SK-N-SH (cell line): ENCODE data around the gene VPS18. TPM values are rescaled to one million over a fixed set of nuclear protein-coding genes. Genes with fewer than 3 reads are reported as not detected.

ENCODE experiments used
- CTCF ChIA-PET: fragments of 300-600, 350-600 bp; formaldehyde crosslinking; extraction: SDS; loops from one replicate; lab custom pipeline; 2021; lab: Yijun Ruan, JAX
- POLR2A ChIA-PET: fragments of 350-600 bp; sonication (Branson Sonifier 250); formaldehyde crosslinking; extraction: SDS; loops from one replicate; lab custom pipeline; 2020; ENCODE audit warnings: antibody characterized with exemption, inconsistent platforms; lab: Yijun Ruan, JAX
- DNase-seq: peaks from one replicate; pipeline ENCODE4 v3.0.0; 2012
- H2AFZ ChIP-seq: fragments of 200-600 bp; sonication (generic); 2 replicates; pipeline ENCODE4 v1.8.1; 2016; ENCODE audit warnings: antibody characterized with exemption, mild to moderate bottlenecking, low read depth
- H3F3A ChIP-seq: fragments of 200-600 bp; sonication (generic); replicated peaks from 2 replicates; pipeline ENCODE3; 2016; ENCODE audit warnings: antibody characterized with exemption, mild to moderate bottlenecking; ENCODE audit not compliant: insufficient read depth
- H3K27ac ChIP-seq, 2 experiments: fragments of 200-500 bp in 1 of 2; fragments of 200-600 bp in 1 of 2; sonication (Bioruptor generic) in 1 of 2; sonication (generic), shearing (Covaris generic) in 1 of 2; 2 replicates each; pipeline versions ENCODE4 v1.5.1 to v1.6.1; 2014 to 2016; ENCODE audit warnings: low read depth in 2 of 2, inconsistent platforms in 1 of 2, low read length in 1 of 2, mild to moderate bottlenecking in 1 of 2, mixed read lengths in 1 of 2
- H3K27me3 ChIP-seq: fragments of 200-600 bp; sonication (generic), shearing (Covaris generic); 2 replicates; pipeline ENCODE4 v1.6.1; 2016; ENCODE audit warnings: mixed run types; ENCODE audit not compliant: insufficient read depth
- H3K36me3 ChIP-seq, 2 experiments: fragments of 200-500 bp in 1 of 2; fragments of 200-600 bp in 1 of 2; sonication (Bioruptor generic) in 1 of 2; sonication (generic) in 1 of 2; replicated peaks in 1 of 2; 2 replicates each; pipeline versions ENCODE3 to v1.5.1; 2014 to 2016; ENCODE audit warnings: low read length in 1 of 2, mild to moderate bottlenecking in 1 of 2; ENCODE audit not compliant: insufficient read depth in 2 of 2, control insufficient read depth in 1 of 2
- H3K4me1 ChIP-seq, 2 experiments: fragments of 200-500 bp in 1 of 2; fragments of 200-600 bp in 1 of 2; sonication (Bioruptor generic) in 1 of 2; sonication (generic), shearing (Covaris generic) in 1 of 2; 2 replicates each; pipeline versions ENCODE4 v1.5.1 to v1.6.1; 2014 to 2016; ENCODE audit warnings: low read depth in 1 of 2, low read length in 1 of 2, mixed run types in 1 of 2; ENCODE audit not compliant: insufficient read depth in 2 of 2, control insufficient read depth in 1 of 2
- H3K4me2 ChIP-seq: fragments of 200-600 bp; sonication (generic), shearing (Covaris generic); 2 replicates; pipeline ENCODE4 v1.6.1; 2017; ENCODE audit warnings: mixed run types
- H3K4me3 ChIP-seq, 2 experiments: fragments of 200-500 bp in 1 of 2; fragments of 200-600 bp in 1 of 2; sonication (Bioruptor generic) in 1 of 2; sonication (generic), shearing (Covaris generic) in 1 of 2; 2 replicates each; pipeline versions ENCODE4 v1.5.1 to v1.8.1; 2014 to 2016; ENCODE audit warnings: low read depth in 2 of 2, inconsistent platforms in 1 of 2, low read length in 1 of 2, mild to moderate bottlenecking in 1 of 2, mixed read lengths in 1 of 2, moderate library complexity in 1 of 2
- H3K79me2 ChIP-seq: fragments of 200-600 bp; sonication (generic); 2 replicates; pipeline ENCODE4 v1.8.1; 2017; ENCODE audit warnings: mild to moderate bottlenecking; ENCODE audit not compliant: insufficient read depth
- H3K9ac ChIP-seq: fragments of 200-600 bp; sonication (generic); 2 replicates; pipeline ENCODE4 v1.6.1; 2017; ENCODE audit warnings: mixed run types
- H3K9me2 ChIP-seq: fragments of 200-600 bp; sonication (generic); 2 replicates; pipeline ENCODE4 v1.6.1; 2017; ENCODE audit warnings: mixed run types
- H3K9me3 ChIP-seq: fragments of 200-600 bp; sonication (generic); 2 replicates; pipeline ENCODE4 v1.6.1; 2017; ENCODE audit warnings: mixed run types, mild to moderate bottlenecking, moderate library complexity
- H4K20me1 ChIP-seq: fragments of 200-600 bp; sonication (generic); 2 replicates; pipeline ENCODE4 v1.6.1; 2017; ENCODE audit warnings: mild to moderate bottlenecking, mixed run types; ENCODE audit not compliant: insufficient read depth
- FOSL2 ChIP-seq: IDR thresholded peaks from 2 replicates; pipeline ENCODE4 v1.4.0; 2012; ENCODE audit warnings: low read depth, mild to moderate bottlenecking, moderate library complexity, borderline replicate concordance
- FOXJ3 ChIP-seq: sonication (generic); formaldehyde crosslinking; IDR thresholded peaks from 2 replicates; pipeline ENCODE4 v1.5.1; 2020; ENCODE audit warnings: mild to moderate bottlenecking, missing genetic modification reagents
- JUND ChIP-seq: IDR thresholded peaks from 2 replicates; pipeline ENCODE4 v1.4.0; 2012
- MXI1 ChIP-seq: IDR thresholded peaks from 2 replicates; pipeline ENCODE4 v1.6.1; 2012; ENCODE audit warnings: mild to moderate bottlenecking, low read depth, low read length, improper control_type of control experiment
- NFIC ChIP-seq: IDR thresholded peaks from 2 replicates; pipeline ENCODE4 v1.4.0; 2012; ENCODE audit warnings: borderline replicate concordance
- POLR2AphosphoS5 ChIP-seq: IDR thresholded peaks from 2 replicates; pipeline ENCODE4 v1.6.1; 2012; ENCODE audit warnings: low read depth, low read length
- RAD21 ChIP-seq: IDR thresholded peaks from 2 replicates; pipeline ENCODE4 v1.6.1; 2012; ENCODE audit warnings: mild to moderate bottlenecking, low read length
- RXRA ChIP-seq: IDR thresholded peaks from 2 replicates; pipeline ENCODE4 v1.4.0; 2012; ENCODE audit warnings: low read depth, mild to moderate bottlenecking, borderline replicate concordance
- SIN3A ChIP-seq: IDR thresholded peaks from 2 replicates; pipeline ENCODE4 v1.6.1; 2012; ENCODE audit warnings: low read depth, mild to moderate bottlenecking, low read length, moderate library complexity, borderline replicate concordance
- SMC3 ChIP-seq: IDR thresholded peaks from 2 replicates; pipeline ENCODE4 v1.6.1; 2012; ENCODE audit warnings: low read depth, low read length, improper control_type of control experiment
- TAF1 ChIP-seq: IDR thresholded peaks from 2 replicates; pipeline ENCODE4 v1.6.1; 2012; ENCODE audit warnings: low read depth, mild to moderate bottlenecking, low read length, moderate library complexity, borderline replicate concordance
- YY1 ChIP-seq: IDR thresholded peaks from 2 replicates; pipeline ENCODE4 v1.4.0; 2012; ENCODE audit warnings: low read depth, mild to moderate bottlenecking
- WGBS: methylation state at CpG from one replicate; pipeline ENCODE4 v1.1.6; 2017; ENCODE audit warnings: low lambda C conversion rate; 5-methylcytosine and 5-hydroxymethylcytosine counted together
- polyA plus RNA-seq, 3 experiments: library from polyadenylated mRNA; depleted of rRNA; stranded (reverse); fragments of >200 nt; gene quantifications; 2 replicates each; pipeline ENCODE4 v1.2.3, GENCODE V29; 2012
- TF ChIP-seq, protein P1 (sequence below): IDR thresholded peaks from 2 replicates; pipeline ENCODE4; 2012
- TF ChIP-seq, protein P2 (sequence below): fragments of 200-600 bp; sonication (generic); IDR thresholded peaks from 2 replicates; pipeline ENCODE4 v1.6.1; 2017; ENCODE audit warnings: antibody characterized with exemption, mild to moderate bottlenecking, moderate library complexity
- TF ChIP-seq, protein P3 (sequence below): IDR thresholded peaks from 2 replicates; pipeline ENCODE4 v1.4.0; 2012; ENCODE audit warnings: low read depth, borderline replicate concordance
- TF ChIP-seq, protein P4 (sequence below): IDR thresholded peaks from 2 replicates; pipeline ENCODE4 v1.4.0; 2012; ENCODE audit warnings: low read depth, borderline replicate concordance
- TF ChIP-seq, protein P5 (sequence below): IDR thresholded peaks from 2 replicates; pipeline ENCODE4 v1.4.0; 2012; ENCODE audit warnings: low read depth

VPS18 gene
- polyA plus RNA-seq, 1 of the 3 experiments (the other 2 are of a cell fraction) = 14.1 TPM

DNA sequence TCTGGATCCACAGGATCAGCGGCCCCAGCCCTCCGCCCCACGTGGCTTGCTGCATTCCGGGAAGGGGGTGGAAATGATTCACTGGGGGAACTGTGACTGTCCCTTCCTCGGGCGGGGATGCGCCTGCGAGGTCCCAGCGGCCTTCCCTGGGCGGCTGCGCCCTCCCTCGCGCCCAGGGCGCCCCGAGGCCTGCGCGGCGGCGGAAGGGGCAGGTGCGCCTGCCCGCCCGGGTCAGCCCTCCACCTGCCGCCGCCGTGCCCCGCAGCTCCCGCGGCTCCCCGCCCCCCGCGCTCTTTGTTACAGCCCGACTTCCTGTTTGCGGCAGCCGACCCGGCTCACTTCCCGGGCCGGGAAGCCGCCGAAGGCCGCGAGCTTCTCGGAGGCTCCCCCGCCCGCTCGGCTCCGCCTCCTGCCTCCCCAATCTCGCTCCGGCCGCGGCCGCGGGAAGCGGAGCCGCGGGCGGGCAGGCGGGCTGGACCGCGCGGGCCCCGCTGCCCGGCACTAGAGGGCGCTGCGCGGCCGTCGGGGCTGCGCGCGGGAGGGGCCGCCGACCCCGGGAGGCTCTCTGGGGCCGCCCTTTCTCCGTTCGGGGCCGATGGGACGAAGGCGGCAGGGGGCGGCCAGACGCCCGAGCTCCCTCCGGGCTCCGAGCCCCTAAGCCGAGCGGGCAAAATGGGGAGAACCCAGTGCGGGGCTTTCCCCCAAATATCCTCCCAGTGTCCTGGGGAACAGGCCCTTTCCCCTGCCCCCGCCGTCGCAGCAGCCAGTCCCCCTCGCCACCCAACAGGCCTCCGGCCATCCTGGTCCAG lies 47.5 kb downstream of the VPS18 start:
- Histone ChIP-seq H3K27me3 (no peaks in the 10 kb centered on the region), H3F3A (peaks cover 16% of the 10 kb centered on the region), H3K9ac (peak overlapping the region; percentile 66), H3K27ac (peak overlapping the region; percentile 33 to 85; a peak in 3 of 4 replicates), H3K36me3 (no peaks in the 10 kb centered on the region), H2AFZ (peak overlapping the region; percentile 91), H3K79me2 (no peaks in the 10 kb centered on the region), H3K9me3 (no peaks in the 10 kb centered on the region), H3K9me2 (no peaks in the 10 kb centered on the region), H3K4me1 (peaks cover 7 to 26% of the 10 kb centered on the region in 2 experiments; a peak in 2 of 4 replicates), H3K4me2 (peak overlapping the region; percentile 76), H4K20me1 (no peaks in the 10 kb centered on the region), H3K4me3 (peak overlapping the region; percentile 56 to 60)
- DNase-seq = peak; percentile 97
- POLR2A ChIA-PET = interaction anchor here (0.8 to 3.4 kb wide), 8 partner anchors 11 to 174 kb away, joined by 3 to 47 read pairs (median 4); partner anchors contain the start of genes CHAC1 and INO80
- CTCF ChIA-PET = interaction anchor here (0.6 to 33.6 kb wide), 51 partner anchors 10 to 742 kb away, joined by 3 to 675 read pairs (median 5); partner anchors contain the start of genes CHAC1, CHP1, DLL4 and EXD1
- TF ChIP-seq, protein P1, sequence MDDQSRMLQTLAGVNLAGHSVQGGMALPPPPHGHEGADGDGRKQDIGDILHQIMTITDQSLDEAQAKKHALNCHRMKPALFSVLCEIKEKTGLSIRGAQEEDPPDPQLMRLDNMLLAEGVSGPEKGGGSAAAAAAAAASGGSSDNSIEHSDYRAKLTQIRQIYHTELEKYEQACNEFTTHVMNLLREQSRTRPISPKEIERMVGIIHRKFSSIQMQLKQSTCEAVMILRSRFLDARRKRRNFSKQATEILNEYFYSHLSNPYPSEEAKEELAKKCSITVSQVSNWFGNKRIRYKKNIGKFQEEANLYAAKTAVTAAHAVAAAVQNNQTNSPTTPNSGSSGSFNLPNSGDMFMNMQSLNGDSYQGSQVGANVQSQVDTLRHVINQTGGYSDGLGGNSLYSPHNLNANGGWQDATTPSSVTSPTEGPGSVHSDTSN = no peak
- TF ChIP-seq YY1 (no peak), SMC3 (peak; percentile 56), FOXJ3 (CRISPR knock-in tag) (no peak), NFIC (no peak), TAF1 (peak; percentile 11; the same call in 1 of the 2 replicates), RAD21 (peak; percentile 50), JUND (no peak), MXI1 (peak; percentile 74; the same call in 1 of the 2 replicates), POLR2AphosphoS5 (peak; percentile 55; the same call in 1 of the 2 replicates), RXRA (no peak), SIN3A (peak; percentile 50; the same call in 1 of the 2 replicates), FOSL2 (peak; percentile 5; the same call in 1 of the 2 replicates)
- TF ChIP-seq, protein P2, sequence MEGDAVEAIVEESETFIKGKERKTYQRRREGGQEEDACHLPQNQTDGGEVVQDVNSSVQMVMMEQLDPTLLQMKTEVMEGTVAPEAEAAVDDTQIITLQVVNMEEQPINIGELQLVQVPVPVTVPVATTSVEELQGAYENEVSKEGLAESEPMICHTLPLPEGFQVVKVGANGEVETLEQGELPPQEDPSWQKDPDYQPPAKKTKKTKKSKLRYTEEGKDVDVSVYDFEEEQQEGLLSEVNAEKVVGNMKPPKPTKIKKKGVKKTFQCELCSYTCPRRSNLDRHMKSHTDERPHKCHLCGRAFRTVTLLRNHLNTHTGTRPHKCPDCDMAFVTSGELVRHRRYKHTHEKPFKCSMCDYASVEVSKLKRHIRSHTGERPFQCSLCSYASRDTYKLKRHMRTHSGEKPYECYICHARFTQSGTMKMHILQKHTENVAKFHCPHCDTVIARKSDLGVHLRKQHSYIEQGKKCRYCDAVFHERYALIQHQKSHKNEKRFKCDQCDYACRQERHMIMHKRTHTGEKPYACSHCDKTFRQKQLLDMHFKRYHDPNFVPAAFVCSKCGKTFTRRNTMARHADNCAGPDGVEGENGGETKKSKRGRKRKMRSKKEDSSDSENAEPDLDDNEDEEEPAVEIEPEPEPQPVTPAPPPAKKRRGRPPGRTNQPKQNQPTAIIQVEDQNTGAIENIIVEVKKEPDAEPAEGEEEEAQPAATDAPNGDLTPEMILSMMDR = peak; percentile 49
- TF ChIP-seq, protein P3, sequence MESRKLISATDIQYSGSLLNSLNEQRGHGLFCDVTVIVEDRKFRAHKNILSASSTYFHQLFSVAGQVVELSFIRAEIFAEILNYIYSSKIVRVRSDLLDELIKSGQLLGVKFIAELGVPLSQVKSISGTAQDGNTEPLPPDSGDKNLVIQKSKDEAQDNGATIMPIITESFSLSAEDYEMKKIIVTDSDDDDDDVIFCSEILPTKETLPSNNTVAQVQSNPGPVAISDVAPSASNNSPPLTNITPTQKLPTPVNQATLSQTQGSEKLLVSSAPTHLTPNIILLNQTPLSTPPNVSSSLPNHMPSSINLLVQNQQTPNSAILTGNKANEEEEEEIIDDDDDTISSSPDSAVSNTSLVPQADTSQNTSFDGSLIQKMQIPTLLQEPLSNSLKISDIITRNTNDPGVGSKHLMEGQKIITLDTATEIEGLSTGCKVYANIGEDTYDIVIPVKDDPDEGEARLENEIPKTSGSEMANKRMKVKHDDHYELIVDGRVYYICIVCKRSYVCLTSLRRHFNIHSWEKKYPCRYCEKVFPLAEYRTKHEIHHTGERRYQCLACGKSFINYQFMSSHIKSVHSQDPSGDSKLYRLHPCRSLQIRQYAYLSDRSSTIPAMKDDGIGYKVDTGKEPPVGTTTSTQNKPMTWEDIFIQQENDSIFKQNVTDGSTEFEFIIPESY = no peak
- TF ChIP-seq, protein P4, sequence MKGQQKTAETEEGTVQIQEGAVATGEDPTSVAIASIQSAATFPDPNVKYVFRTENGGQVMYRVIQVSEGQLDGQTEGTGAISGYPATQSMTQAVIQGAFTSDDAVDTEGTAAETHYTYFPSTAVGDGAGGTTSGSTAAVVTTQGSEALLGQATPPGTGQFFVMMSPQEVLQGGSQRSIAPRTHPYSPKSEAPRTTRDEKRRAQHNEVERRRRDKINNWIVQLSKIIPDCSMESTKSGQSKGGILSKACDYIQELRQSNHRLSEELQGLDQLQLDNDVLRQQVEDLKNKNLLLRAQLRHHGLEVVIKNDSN = peak; percentile 77
- TF ChIP-seq, protein P5, sequence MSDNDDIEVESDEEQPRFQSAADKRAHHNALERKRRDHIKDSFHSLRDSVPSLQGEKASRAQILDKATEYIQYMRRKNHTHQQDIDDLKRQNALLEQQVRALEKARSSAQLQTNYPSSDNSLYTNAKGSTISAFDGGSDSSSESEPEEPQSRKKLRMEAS = peak; percentile 92
- 0% methylated on average over 4 of the region's 92 CpGs for whole genome bisulfite sequencing
